Endodermal cell (in vitro differentiated cells): Measurements from ENCODE around the gene KRTAP10-4. TPM values are rescaled to one million over a fixed set of nuclear protein-coding genes. Genes with fewer than 3 reads are reported as not detected.

Experiments
- DNase-seq: peaks from one replicate; pipeline ENCODE4 v3.0.0-alpha.2; 2017
- H3K27ac ChIP-seq: 2 replicates; pipeline ENCODE4 v1.5.1; 2013; ENCODE audit warnings: mild to moderate bottlenecking, low read depth, low read length, moderate library complexity
- H3K27me3 ChIP-seq: 2 replicates; pipeline ENCODE4 v1.6.1; 2013; ENCODE audit warnings: mild to moderate bottlenecking, low read length, moderate library complexity; ENCODE audit not compliant: insufficient read depth, control insufficient read depth, poor library complexity, severe bottlenecking
- H3K36me3 ChIP-seq: 2 replicates; pipeline ENCODE4 v1.7.0; 2013; ENCODE audit warnings: mild to moderate bottlenecking, low read length, moderate library complexity; ENCODE audit not compliant: control insufficient read depth, insufficient read depth
- H3K4me1 ChIP-seq: one replicate; pipeline ENCODE4 v1.7.0; 2013; ENCODE audit warnings: low read length; ENCODE audit not compliant: control insufficient read depth, insufficient read depth
- H3K4me3 ChIP-seq: 2 replicates; pipeline ENCODE4 v1.5.1; 2013; ENCODE audit warnings: mild to moderate bottlenecking, low read length, moderate library complexity
- H3K9ac ChIP-seq: 2 replicates; pipeline ENCODE4 v1.6.1; 2013; ENCODE audit warnings: mild to moderate bottlenecking, low read length, moderate library complexity; ENCODE audit not compliant: poor library complexity, severe bottlenecking; ENCODE audit errors: extremely low read depth
- H3K9me3 ChIP-seq: 2 replicates; pipeline ENCODE4 v1.6.1; 2013; ENCODE audit warnings: mild to moderate bottlenecking, low read length, moderate library complexity; ENCODE audit not compliant: control insufficient read depth
- H3K27ac Mint-ChIP-seq: 2 replicates; pipeline ENCODE4 v1.8.0; 2020; ENCODE audit warnings: mixed read lengths
- H3K27me3 Mint-ChIP-seq: 2 replicates; pipeline ENCODE4 v1.8.0; 2021; ENCODE audit warnings: mild to moderate bottlenecking, mixed read lengths; ENCODE audit not compliant: insufficient read depth
- H3K36me3 Mint-ChIP-seq: 2 replicates; pipeline ENCODE4 v1.8.0; 2020; ENCODE audit warnings: low read depth, mixed read lengths
- H3K4me1 Mint-ChIP-seq: 2 replicates; pipeline ENCODE4 v1.8.0; 2020; ENCODE audit warnings: mixed read lengths
- H3K4me3 Mint-ChIP-seq: 2 replicates; pipeline ENCODE4 v1.8.0; 2020; ENCODE audit warnings: mild to moderate bottlenecking, moderate library complexity, mixed read lengths
- H3K9me3 Mint-ChIP-seq: 2 replicates; pipeline ENCODE4 v1.8.0; 2020; ENCODE audit warnings: mild to moderate bottlenecking, mixed read lengths
- WGBS, 2 experiments: methylation state at CpG; one replicate each; pipeline versions ENCODE4 v1.1.5 to v1.1.7; 2013; ENCODE audit warnings: missing lambda C conversion rate in 2 of 2, mixed read lengths in 1 of 2; ENCODE audit not compliant: insufficient coverage in 1 of 2, insufficient read length in 1 of 2; 5-methylcytosine and 5-hydroxymethylcytosine counted together
- total RNA-seq, 2 donors: library from RNA; stranded (reverse); fragmentation: NEBNext Ultra II Directional in 1 of 2; extraction: Animal tissue kit (Norgen Biotek cat#: 25700) in 1 of 2; gene quantifications; 2 replicates in 1 of 2; 3 replicates in 1 of 2; pipeline ENCODE4 v1.2.1, GENCODE V29; 2021
- TF ChIP-seq, protein P1 (sequence below): fragments of 200-600 bp; sonication (generic); conservative IDR thresholded peaks from 2 replicates; pipeline ENCODE4 v1.5.0; 2021; ENCODE audit warnings: antibody characterized with exemption, mild to moderate bottlenecking

The KRTAP10-4 gene
- total RNA-seq, 2 donors from 2014 or later: not detected

DNA sequence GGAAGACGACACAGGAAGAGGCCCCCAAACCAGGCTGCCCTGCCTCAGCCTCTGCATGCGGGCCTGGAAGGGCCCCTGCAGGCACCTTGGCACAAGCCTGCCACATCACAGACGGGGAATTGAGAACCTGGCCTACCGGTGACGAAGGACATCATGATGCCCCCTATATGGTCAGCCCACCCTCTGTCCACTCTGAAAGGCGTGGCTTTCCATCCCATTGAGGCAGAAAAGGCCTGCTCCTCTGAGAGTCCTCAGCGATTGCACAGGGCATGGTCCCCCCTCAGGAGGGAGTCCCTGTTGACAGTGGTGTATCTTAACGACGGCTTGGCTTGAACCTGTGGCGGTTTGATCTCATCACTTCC is 44.9 kb upstream of the KRTAP10-4 start:
- no peak for DNase-seq
- Histone ChIP-seq H3K9ac (no peak overlapping the region), H3K36me3 (no peaks in the 10 kb centered on the region), H3K27me3 (no peaks in the 10 kb centered on the region), H3K9me3 (peaks cover 10% of the 10 kb centered on the region), H3K27ac (no peak overlapping the region), H3K4me1 (no peaks in the 10 kb centered on the region), H3K4me3 (no peak overlapping the region)
- Mint-ChIP-seq H3K27ac (no peak overlapping the region), H3K4me1 (no peaks in the 10 kb centered on the region), H3K36me3 (no peaks in the 10 kb centered on the region), H3K4me3 (no peak overlapping the region), H3K27me3 (no peaks in the 10 kb centered on the region), H3K9me3 (no peaks in the 10 kb centered on the region)
- TF ChIP-seq, protein P1, sequence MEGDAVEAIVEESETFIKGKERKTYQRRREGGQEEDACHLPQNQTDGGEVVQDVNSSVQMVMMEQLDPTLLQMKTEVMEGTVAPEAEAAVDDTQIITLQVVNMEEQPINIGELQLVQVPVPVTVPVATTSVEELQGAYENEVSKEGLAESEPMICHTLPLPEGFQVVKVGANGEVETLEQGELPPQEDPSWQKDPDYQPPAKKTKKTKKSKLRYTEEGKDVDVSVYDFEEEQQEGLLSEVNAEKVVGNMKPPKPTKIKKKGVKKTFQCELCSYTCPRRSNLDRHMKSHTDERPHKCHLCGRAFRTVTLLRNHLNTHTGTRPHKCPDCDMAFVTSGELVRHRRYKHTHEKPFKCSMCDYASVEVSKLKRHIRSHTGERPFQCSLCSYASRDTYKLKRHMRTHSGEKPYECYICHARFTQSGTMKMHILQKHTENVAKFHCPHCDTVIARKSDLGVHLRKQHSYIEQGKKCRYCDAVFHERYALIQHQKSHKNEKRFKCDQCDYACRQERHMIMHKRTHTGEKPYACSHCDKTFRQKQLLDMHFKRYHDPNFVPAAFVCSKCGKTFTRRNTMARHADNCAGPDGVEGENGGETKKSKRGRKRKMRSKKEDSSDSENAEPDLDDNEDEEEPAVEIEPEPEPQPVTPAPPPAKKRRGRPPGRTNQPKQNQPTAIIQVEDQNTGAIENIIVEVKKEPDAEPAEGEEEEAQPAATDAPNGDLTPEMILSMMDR: no peak
- 92 to 100% methylated on average over 7 to 10 of the region's 10 CpGs for WGBS, 2 experiments

DNA sequence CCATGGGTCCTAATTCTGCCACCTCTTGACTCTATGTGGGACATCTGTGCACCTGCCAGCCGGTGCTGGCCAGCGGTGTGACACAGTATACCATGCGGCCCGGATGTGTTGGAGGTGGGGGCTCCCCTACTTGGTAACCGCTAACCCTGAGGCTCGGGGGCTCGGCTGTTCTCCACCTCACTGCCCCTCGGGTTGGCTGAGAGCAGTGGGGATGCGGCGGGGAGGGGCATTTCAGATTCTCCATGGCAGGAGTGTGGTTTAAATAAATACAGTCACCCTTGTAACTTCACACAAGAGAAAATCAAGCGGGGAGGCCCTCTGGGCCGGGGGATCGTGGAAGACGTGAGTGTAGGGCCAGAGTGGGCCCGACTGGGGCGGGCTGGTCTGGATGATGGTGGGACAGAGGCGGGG is 44.5 kb upstream of the KRTAP10-4 start:
- 94 to 95% methylated on average over 12 to 15 of the region's 17 CpGs for WGBS, 2 experiments

DNA sequence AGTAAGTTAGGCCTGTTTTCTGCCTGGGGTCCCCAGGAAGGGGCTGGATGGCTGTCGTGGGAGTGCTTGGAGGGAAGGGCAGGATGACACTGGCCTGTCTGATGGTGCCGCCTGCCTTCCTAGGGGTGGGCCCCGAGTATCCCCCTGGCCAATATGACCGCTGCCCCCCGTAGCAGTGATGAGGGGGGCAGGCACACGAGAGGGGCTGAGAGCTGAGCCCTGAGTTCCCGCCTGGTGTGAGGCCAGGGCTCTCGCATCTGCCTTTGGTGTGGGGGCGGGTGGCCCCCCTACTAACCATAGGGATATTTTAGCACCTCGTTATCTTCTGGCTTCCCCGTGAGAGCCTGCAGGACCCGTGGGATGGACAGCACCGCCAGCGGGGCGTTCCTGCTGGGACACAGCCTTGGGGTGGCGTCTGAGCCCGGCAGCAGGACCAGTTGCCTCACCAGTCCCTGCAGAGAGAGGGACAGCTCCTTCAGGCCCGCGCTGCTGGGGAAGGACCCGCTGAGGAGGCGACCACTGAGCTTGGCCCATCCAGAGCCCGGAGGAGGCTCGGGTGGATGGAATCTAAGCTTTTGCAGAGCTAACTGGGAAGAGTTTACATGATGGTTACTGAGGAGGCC is 43.9 kb upstream of the KRTAP10-4 start:
- 91 to 97% methylated on average over 18 to 23 of the region's 23 CpGs for WGBS, 2 experiments
- H3K4me3 Mint-ChIP-seq: no peak overlapping the region
- Histone ChIP-seq H3K4me1 (no peaks in the 10 kb centered on the region), H3K36me3 (no peaks in the 10 kb centered on the region), H3K9me3 (peaks cover under 1% of the 10 kb centered on the region), H3K27me3 (no peaks in the 10 kb centered on the region), H3K4me3 (no peak overlapping the region), H3K9ac (no peak overlapping the region), H3K27ac (no peak overlapping the region)
- H3K4me1 Mint-ChIP-seq: no peaks in the 10 kb centered on the region
- no peaks in the 10 kb centered on the region for H3K27me3 Mint-ChIP-seq
- TF ChIP-seq, protein P1: no peak
- no peaks in the 10 kb centered on the region for H3K36me3 Mint-ChIP-seq
- no peaks in the 10 kb centered on the region for H3K9me3 Mint-ChIP-seq
- DNase-seq: peak; percentile 39
- H3K27ac Mint-ChIP-seq: no peak overlapping the region

More for the DNA sequence above, 44.5 kb upstream of the KRTAP10-4 start:
- Histone ChIP-seq H3K27ac (no peak overlapping the region), H3K4me3 (no peak overlapping the region), H3K9me3 (peaks cover 6% of the 10 kb centered on the region), H3K27me3 (no peaks in the 10 kb centered on the region), H3K9ac (no peak overlapping the region), H3K36me3 (no peaks in the 10 kb centered on the region), H3K4me1 (no peaks in the 10 kb centered on the region)
- no peak overlapping the region for H3K4me3 Mint-ChIP-seq
- H3K9me3 Mint-ChIP-seq: no peaks in the 10 kb centered on the region
- DNase-seq: no peak
- no peaks in the 10 kb centered on the region for H3K27me3 Mint-ChIP-seq
- H3K36me3 Mint-ChIP-seq: no peaks in the 10 kb centered on the region
- no peaks in the 10 kb centered on the region for H3K4me1 Mint-ChIP-seq
- TF ChIP-seq, protein P1: no peak
- H3K27ac Mint-ChIP-seq: no peak overlapping the region
